AG04450 (cell line): Measurements from ENCODE around the gene CTBP1. TPM values are rescaled to one million over a fixed set of nuclear protein-coding genes. Genes with fewer than 3 reads are reported as not detected.

Source experiments
- CTCF ChIA-PET: fragments of 300-600, 350-600 bp; formaldehyde crosslinking; extraction: SDS; loops from one replicate; lab custom pipeline; 2022; ENCODE audit warnings: antibody characterized with exemption, inconsistent platforms; lab: Charles Lee
- POLR2A ChIA-PET: fragments of 350-600 bp; formaldehyde crosslinking; extraction: SDS; loops from one replicate; lab custom pipeline; 2021; ENCODE audit warnings: antibody characterized with exemption, inconsistent platforms; lab: Yijun Ruan, JAX
- DNase-seq: peaks from one replicate; pipeline ENCODE4 v3.0.0-alpha.2; 2011; ENCODE audit warnings: low read depth, low spot score
- H3K27ac ChIP-seq: one replicate; pipeline ENCODE4 v1.5.1; 2012; ENCODE audit warnings: low read depth, low read length, control low read depth
- H3K27me3 ChIP-seq: one replicate; pipeline ENCODE4 v1.6.0; 2012; ENCODE audit warnings: low read length; ENCODE audit not compliant: control insufficient read depth, insufficient read depth
- H3K4me3 ChIP-seq: 2 replicates; pipeline ENCODE4 v1.5.1; 2011; ENCODE audit warnings: mild to moderate bottlenecking, low read depth, low read length, control low read depth
- H3K9me3 ChIP-seq: 2 replicates; pipeline ENCODE4 v1.5.1; 2012; ENCODE audit warnings: low read length; ENCODE audit not compliant: control insufficient read depth, insufficient read depth
- polyA plus RNA-seq: library from polyadenylated mRNA; depleted of rRNA; stranded (reverse); fragments of >200 nt; gene quantifications from 2 replicates; pipeline ENCODE4 v1.2.3, GENCODE V29; 2011
- TF ChIP-seq, protein P1 (sequence below): IDR thresholded peaks from 2 replicates; pipeline ENCODE4 v1.5.1; 2011; ENCODE audit warnings: low read depth, low read length, control low read depth, inconsistent platforms

The CTBP1 gene
- polyA plus RNA-seq, 1 experiment = 72.6 TPM

DNA sequence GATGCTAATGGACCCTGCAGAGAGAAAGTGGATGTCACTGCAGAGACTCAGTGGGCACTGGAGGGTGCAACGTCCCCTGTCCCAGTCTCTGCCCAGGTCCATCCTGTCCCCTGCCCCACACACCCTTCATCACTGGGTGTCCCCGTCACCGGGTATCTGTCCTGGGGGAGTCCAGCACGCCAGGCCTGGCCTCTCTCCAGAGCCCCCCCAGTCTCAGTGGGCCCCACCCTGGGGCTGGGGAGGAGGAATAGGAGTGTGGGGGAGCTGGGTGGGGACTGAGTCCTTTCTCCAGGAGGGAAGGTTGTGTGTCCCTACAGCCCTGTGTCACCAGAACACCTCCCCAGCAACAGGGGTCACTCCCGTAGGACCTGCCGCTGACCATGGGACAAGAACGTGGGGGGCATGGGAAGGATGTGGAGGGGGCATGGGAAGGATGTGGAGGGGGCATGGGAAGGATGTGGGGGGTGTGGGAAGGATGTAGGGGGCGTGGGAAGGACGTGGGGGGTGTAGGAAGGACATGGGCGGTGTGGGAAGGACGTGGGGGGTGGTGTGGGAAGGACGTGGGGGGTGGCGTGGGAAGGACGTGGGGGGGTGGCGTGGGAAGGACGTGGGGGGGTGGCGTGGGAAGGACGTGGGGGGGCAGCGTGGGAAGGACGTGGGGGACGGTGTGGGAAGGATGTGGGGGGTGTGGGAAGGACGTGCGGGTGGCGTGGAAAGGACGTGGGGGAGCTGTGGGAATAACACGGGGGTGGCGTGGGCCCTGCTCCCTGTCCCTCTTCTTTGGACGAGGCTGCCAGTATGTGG is 55.5 kb downstream of the CTBP1 start:
- Histone ChIP-seq H3K27me3 (no peaks in the 10 kb centered on the region), H3K27ac (peak overlapping the region; percentile 99), H3K9me3 (peaks cover 10% of the 10 kb centered on the region; the same call in 1 of the 2 replicates), H3K4me3 (no peak overlapping the region)
- DNase-seq = no peak
- ChIA-PET CTCF (no interaction called here), POLR2A (no interaction called here)
- TF ChIP-seq, protein P1, sequence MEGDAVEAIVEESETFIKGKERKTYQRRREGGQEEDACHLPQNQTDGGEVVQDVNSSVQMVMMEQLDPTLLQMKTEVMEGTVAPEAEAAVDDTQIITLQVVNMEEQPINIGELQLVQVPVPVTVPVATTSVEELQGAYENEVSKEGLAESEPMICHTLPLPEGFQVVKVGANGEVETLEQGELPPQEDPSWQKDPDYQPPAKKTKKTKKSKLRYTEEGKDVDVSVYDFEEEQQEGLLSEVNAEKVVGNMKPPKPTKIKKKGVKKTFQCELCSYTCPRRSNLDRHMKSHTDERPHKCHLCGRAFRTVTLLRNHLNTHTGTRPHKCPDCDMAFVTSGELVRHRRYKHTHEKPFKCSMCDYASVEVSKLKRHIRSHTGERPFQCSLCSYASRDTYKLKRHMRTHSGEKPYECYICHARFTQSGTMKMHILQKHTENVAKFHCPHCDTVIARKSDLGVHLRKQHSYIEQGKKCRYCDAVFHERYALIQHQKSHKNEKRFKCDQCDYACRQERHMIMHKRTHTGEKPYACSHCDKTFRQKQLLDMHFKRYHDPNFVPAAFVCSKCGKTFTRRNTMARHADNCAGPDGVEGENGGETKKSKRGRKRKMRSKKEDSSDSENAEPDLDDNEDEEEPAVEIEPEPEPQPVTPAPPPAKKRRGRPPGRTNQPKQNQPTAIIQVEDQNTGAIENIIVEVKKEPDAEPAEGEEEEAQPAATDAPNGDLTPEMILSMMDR = no peak

DNA sequence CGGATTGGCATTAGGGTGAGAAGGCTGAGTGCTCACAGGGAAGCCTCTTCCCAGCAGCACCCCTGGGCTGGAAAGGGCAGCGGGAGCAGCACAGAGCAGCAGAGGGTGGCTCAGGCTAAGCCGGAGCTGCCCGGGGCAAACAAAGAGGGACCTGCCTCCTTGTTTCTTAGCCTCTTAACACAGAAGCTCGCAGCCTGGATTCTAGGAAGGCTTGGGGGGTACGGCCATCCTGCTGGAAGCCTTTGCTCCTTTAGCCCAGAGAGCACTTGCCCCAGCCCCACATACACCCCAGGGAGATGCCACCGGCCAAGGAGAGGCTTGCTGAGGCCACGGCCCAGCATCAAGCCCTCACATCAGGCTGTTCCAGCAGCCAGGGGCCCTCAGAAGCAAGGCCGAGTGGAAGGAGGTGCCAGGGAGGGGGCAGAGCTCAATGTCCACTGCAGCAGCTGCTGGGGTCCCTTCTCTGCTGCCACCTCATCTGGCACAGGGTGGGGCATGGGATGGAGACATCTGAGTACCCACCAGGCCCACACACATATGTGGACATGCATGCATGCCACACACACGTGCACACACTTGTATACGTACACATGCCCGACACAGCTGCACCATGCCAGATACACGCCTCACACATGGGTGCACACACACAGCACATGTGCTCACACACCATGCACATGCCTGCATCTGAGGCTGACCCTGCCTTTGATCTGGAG is 56.3 kb downstream of the CTBP1 start:
- ChIA-PET POLR2A (interaction anchor here (0.8 to 1.6 kb wide), 9 partner anchors 8 to 23 kb away, joined by 3 to 14 read pairs (median 7); partner anchors contain the start of gene SPON2), CTCF (interaction anchor here (1.0 kb wide), 1 partner anchor 62 kb away, joined by 3 read pairs; no protein-coding TSS in a partner anchor)
- Histone ChIP-seq H3K9me3 (peaks cover 10% of the 10 kb centered on the region; the same call in 1 of the 2 replicates), H3K4me3 (no peak overlapping the region), H3K27me3 (no peaks in the 10 kb centered on the region), H3K27ac (peak overlapping the region; percentile 99)
- no peak for DNase-seq
- TF ChIP-seq, protein P1 = no peak

DNA sequence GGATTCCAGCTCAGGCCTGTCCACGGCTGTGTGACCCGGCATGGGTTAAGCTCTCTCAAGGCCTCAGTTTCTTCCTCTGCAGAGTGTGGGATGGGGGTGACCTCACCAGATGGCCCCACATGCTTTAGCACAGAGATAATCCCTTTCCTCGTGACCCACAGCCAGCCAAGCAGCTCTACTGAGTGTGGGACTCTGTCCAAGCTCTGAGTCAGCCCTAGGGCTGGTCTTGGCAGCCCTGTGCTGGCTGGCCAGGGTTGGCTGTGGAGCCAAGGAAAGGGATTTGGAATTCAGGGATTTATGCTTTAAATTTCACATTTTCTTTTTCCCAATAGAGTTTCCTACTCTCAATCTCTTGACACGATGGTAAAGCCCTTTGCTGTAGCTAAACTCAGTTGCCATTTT is 56.8 kb downstream of the CTBP1 start:
- Histone ChIP-seq H3K9me3 (peaks cover 10% of the 10 kb centered on the region; the same call in 1 of the 2 replicates), H3K27me3 (no peaks in the 10 kb centered on the region), H3K27ac (peak overlapping the region; percentile 99), H3K4me3 (no peak overlapping the region)
- CTCF ChIA-PET = interaction anchor here (1.0 kb wide), 1 partner anchor 61 kb away, joined by 3 read pairs; no protein-coding TSS in a partner anchor
- TF ChIP-seq, protein P1 = no peak
- POLR2A ChIA-PET = interaction anchor here (0.8 to 1.6 kb wide), 9 partner anchors 8 to 23 kb away, joined by 3 to 14 read pairs (median 7); partner anchors contain the start of gene SPON2
- peak; percentile 95 for DNase-seq

DNA sequence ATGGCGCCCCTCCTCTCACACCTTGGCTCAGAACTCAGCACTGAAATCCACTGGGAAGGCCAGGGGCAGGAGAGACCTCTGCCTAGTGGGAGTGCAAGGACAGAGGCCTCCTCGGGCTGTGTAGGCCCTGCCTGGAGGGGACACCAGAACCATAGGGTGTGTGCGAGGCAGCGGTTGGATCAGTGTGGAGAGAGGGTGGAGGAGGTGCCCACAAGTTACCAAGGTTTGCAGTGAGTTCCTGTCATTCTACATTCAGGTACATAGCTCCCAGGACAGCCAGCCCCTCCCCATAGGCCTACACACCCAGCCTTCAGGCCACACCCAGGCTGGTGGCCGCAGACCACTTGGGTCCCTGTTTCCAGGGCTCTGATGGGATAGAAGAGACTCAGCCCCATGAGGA is 57.3 kb downstream of the CTBP1 start:
- Histone ChIP-seq H3K27ac (peak overlapping the region; percentile 99), H3K9me3 (peaks cover 10% of the 10 kb centered on the region; the same call in 1 of the 2 replicates), H3K27me3 (no peaks in the 10 kb centered on the region), H3K4me3 (no peak overlapping the region)
- no peak for DNase-seq
- TF ChIP-seq, protein P1 = no peak
- ChIA-PET CTCF (no interaction called here), POLR2A (interaction anchor here (0.9 to 1.6 kb wide), 6 partner anchors 8 to 19 kb away, joined by 4 to 14 read pairs (median 8); partner anchors contain the start of gene SPON2)
